NOMO-1 (cell line): Measurements from ENCODE around the gene KMT2C.
"Not testable (repeated sequence)": the region's sequence is repeated elsewhere in the genome, so short reads cannot be mapped to it uniquely, and the experiment has no call there.

Experiments used
- DNase-seq, 2 experiments: peaks; one replicate each; lab custom pipeline; 2025; ENCODE audit not compliant: unreplicated experiment in 2 of 2; lab: John Stamatoyannopoulos, UW

Gene KMT2C

GRCh38 chr7:152442330-152442835 lies 6.6 kb upstream of the KMT2C start:
- DNase-seq: no peak

GRCh38 chr7:152441810-152442209 lies 6.0 kb upstream of the KMT2C start:
- not testable (repeated sequence) for DNase-seq

- not testable (repeated sequence) for DNase-seq
Measured at GRCh38 chr7:152441168-152441567, 5.4 kb upstream of the KMT2C start.

GRCh38 chr7:152438017-152438416 lies 2.2 kb upstream of the KMT2C start:
- not testable (repeated sequence) for DNase-seq

- not testable (repeated sequence) for DNase-seq
Measured at GRCh38 chr7:152436931-152437575, 1.2 kb upstream of the KMT2C start.

- peak; percentile 28 to 56 for DNase-seq
Measured at GRCh38 chr7:152436111-152436930, 518 bp upstream of the KMT2C start.

GRCh38 chr7:152434511-152435383 lies 1.1 kb downstream of the KMT2C start:
- DNase-seq: not testable (repeated sequence)

GRCh38 chr7:152433721-152434490 lies 1.9 kb downstream of the KMT2C start:
- DNase-seq: not testable (repeated sequence)

- not testable (repeated sequence) for DNase-seq
Measured at GRCh38 chr7:152432735-152433134, 3.1 kb downstream of the KMT2C start.

- no peak for DNase-seq
Measured at GRCh38 chr7:152430854-152431253, 4.9 kb downstream of the KMT2C start.

- not testable (repeated sequence) for DNase-seq
Measured at GRCh38 chr7:152430118-152430517, 5.7 kb downstream of the KMT2C start.

- DNase-seq: no peak
Measured at GRCh38 chr7:152424348-152425108, 11.3 kb downstream of the KMT2C start.

- no peak for DNase-seq
Measured at GRCh38 chr7:152423991-152424347, 11.8 kb downstream of the KMT2C start.

GRCh38 chr7:152423171-152423570 lies 12.6 kb downstream of the KMT2C start:
- not testable (repeated sequence) for DNase-seq

- DNase-seq: not testable (repeated sequence)
Measured at GRCh38 chr7:152420950-152421349, 14.9 kb downstream of the KMT2C start.

GRCh38 chr7:152419473-152420429 lies 16.1 kb downstream of the KMT2C start:
- no peak for DNase-seq

- no peak for DNase-seq
Measured at GRCh38 chr7:152414779-152415178, 21.0 kb downstream of the KMT2C start.

- no peak for DNase-seq
Measured at GRCh38 chr7:152411389-152411788, 24.4 kb downstream of the KMT2C start.
